Loucy (cell line): ENCODE measurements around the gene DCTN2.

ENCODE experiments used
- H2AFZ ChIP-seq: fragments of 200-600 bp; sonication (generic); 2 replicates; pipeline ENCODE4 v1.6.0; 2016; ENCODE audit warnings: antibody characterized with exemption, mild to moderate bottlenecking, low read length, moderate library complexity
- H3F3A ChIP-seq: fragments of 200-600 bp; 2 replicates; pipeline ENCODE4 v1.6.0; 2016; ENCODE audit warnings: antibody characterized with exemption, low read depth, mild to moderate bottlenecking
- H3K27me3 ChIP-seq: fragments of 200-600 bp; sonication (generic); 2 replicates; pipeline ENCODE4 v1.6.1; 2014; ENCODE audit warnings: low read length, mild to moderate bottlenecking; ENCODE audit not compliant: insufficient read depth, poor library complexity, severe bottlenecking
- H3K36me3 ChIP-seq: fragments of 200-600 bp; sonication (generic); 2 replicates; pipeline ENCODE4 v1.6.1; 2016; ENCODE audit warnings: low read length; ENCODE audit not compliant: insufficient read depth
- H3K4me1 ChIP-seq: fragments of 200-600 bp; sonication (generic); 2 replicates; pipeline ENCODE4 v1.5.1; 2014; ENCODE audit warnings: low read length, mild to moderate bottlenecking; ENCODE audit not compliant: insufficient read depth, poor library complexity, severe bottlenecking
- H3K4me2 ChIP-seq: fragments of 200-600 bp; sonication (generic); 2 replicates; pipeline ENCODE4 v1.6.0; 2014; ENCODE audit warnings: antibody characterized with exemption, low read length, low read depth, mild to moderate bottlenecking; ENCODE audit not compliant: poor library complexity, severe bottlenecking
- H3K4me3 ChIP-seq: fragments of 200-600 bp; sonication (generic); 2 replicates; pipeline ENCODE4 v1.5.1; 2014; ENCODE audit warnings: low read length, mild to moderate bottlenecking, mixed read lengths; ENCODE audit not compliant: poor library complexity, severe bottlenecking
- H3K79me2 ChIP-seq: fragments of 200-600 bp; sonication (generic); 2 replicates; pipeline ENCODE4 v1.6.1; 2014; ENCODE audit warnings: low read length; ENCODE audit not compliant: insufficient read depth
- H3K9ac ChIP-seq: fragments of 200-600 bp; sonication (generic); 2 replicates; pipeline ENCODE4 v1.6.0; 2014; ENCODE audit warnings: mild to moderate bottlenecking, low read depth, low read length, moderate library complexity; ENCODE audit not compliant: poor library complexity, severe bottlenecking
- H3K9me2 ChIP-seq: fragments of 200-600 bp; sonication (generic); replicated peaks from 2 replicates; pipeline ENCODE4 v1.6.1; 2016; ENCODE audit warnings: low read depth, low read length, mixed read lengths
- H3K9me3 ChIP-seq: fragments of 200-600 bp; sonication (generic); 2 replicates; pipeline ENCODE4 v1.6.1; 2014; ENCODE audit warnings: mild to moderate bottlenecking, antibody characterized with exemption, low read length, low read depth; ENCODE audit not compliant: insufficient read depth
- H4K20me1 ChIP-seq: fragments of 200-600 bp; sonication (generic); 2 replicates; pipeline ENCODE4 v1.6.0; 2014; ENCODE audit warnings: antibody characterized with exemption, low read length, mild to moderate bottlenecking; ENCODE audit not compliant: insufficient read depth, poor library complexity, severe bottlenecking
- EZH2phosphoT487 ChIP-seq: fragments of 200-600 bp; IDR thresholded peaks from 2 replicates; pipeline ENCODE4 v1.6.1; 2018; ENCODE audit warnings: antibody characterized with exemption, mild to moderate bottlenecking, moderate library complexity, borderline replicate concordance
- TF ChIP-seq, protein P1 (sequence below): fragments of 200-600 bp; sonication (generic); conservative IDR thresholded peaks from 2 replicates; pipeline ENCODE4 v1.5.1; 2014; ENCODE audit warnings: mild to moderate bottlenecking, antibody characterized with exemption, low read length

DCTN2 gene

GRCh38 chr12:57582440-57582839 lies 35.4 kb upstream of the DCTN2 start:
- Histone ChIP-seq H3K9ac (no peak overlapping the region), H3K9me2 (no peaks in the 10 kb centered on the region), H4K20me1 (no peaks in the 10 kb centered on the region), H3K79me2 (no peaks in the 10 kb centered on the region), H3K4me1 (peaks cover 10% of the 10 kb centered on the region), H3K9me3 (no peaks in the 10 kb centered on the region), H3F3A (no peaks in the 10 kb centered on the region), H3K36me3 (no peaks in the 10 kb centered on the region), H3K4me2 (no peak overlapping the region), H3K4me3 (no peak overlapping the region), H3K27me3 (no peaks in the 10 kb centered on the region), H2AFZ (no peak overlapping the region)
- TF ChIP-seq EZH2phosphoT487 = no peak
- TF ChIP-seq, protein P1, sequence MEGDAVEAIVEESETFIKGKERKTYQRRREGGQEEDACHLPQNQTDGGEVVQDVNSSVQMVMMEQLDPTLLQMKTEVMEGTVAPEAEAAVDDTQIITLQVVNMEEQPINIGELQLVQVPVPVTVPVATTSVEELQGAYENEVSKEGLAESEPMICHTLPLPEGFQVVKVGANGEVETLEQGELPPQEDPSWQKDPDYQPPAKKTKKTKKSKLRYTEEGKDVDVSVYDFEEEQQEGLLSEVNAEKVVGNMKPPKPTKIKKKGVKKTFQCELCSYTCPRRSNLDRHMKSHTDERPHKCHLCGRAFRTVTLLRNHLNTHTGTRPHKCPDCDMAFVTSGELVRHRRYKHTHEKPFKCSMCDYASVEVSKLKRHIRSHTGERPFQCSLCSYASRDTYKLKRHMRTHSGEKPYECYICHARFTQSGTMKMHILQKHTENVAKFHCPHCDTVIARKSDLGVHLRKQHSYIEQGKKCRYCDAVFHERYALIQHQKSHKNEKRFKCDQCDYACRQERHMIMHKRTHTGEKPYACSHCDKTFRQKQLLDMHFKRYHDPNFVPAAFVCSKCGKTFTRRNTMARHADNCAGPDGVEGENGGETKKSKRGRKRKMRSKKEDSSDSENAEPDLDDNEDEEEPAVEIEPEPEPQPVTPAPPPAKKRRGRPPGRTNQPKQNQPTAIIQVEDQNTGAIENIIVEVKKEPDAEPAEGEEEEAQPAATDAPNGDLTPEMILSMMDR = no peak

DNA sequence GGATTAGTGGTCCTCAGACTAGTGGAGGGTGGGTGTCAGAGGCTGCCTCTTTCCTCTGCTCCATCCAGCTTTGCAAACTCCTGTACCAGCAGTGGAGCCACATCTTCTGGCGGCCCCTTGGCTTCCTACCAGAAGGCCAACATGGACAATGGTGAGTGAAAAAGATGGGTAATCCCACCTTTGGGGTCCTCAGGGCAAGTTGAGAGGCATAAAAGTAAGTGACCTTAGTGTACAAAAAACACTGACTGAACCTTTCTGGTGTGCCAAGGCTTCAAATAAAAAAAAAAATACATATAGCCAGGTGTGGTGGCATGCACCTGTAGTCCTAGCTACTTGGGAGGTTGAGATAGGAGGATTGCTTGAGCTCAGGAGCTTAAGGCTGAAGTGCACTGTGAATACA lies 34.8 kb upstream of the DCTN2 start:
- peaks cover 10% of the 10 kb centered on the region for H3K4me1 ChIP-seq
- H3K4me3 ChIP-seq = no peak overlapping the region
- H3K36me3 ChIP-seq = no peaks in the 10 kb centered on the region
- H3F3A ChIP-seq = no peaks in the 10 kb centered on the region
- no peaks in the 10 kb centered on the region for H3K9me2 ChIP-seq
- no peak for TF ChIP-seq EZH2phosphoT487
- TF ChIP-seq, protein P1 = no peak
- H3K79me2 ChIP-seq = no peaks in the 10 kb centered on the region
- no peak overlapping the region for H3K4me2 ChIP-seq
- H2AFZ ChIP-seq = no peak overlapping the region
- H3K9ac ChIP-seq = no peak overlapping the region
- H3K27me3 ChIP-seq = no peaks in the 10 kb centered on the region
- no peaks in the 10 kb centered on the region for H4K20me1 ChIP-seq
- no peaks in the 10 kb centered on the region for H3K9me3 ChIP-seq

DNA sequence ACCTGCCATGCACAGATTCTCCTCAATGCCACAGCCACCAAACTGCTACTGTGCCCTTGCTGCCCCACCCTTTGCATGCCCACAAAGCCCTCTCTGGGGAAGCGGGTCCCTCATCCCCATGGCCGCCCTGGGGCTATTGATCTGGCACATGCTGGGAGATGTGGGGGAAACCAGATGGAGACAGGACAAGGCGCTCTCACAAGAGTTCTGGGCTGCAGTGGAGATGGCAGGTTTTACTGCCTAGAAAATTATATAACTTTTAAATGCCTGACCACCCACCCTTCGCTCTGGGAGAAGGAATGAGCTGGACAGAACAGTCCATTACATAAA lies 33.4 kb upstream of the DCTN2 start:
- H3K36me3 ChIP-seq = no peaks in the 10 kb centered on the region
- H3K4me2 ChIP-seq = no peak overlapping the region

More for the DNA sequence above, 33.4 kb upstream of the DCTN2 start:
- no peaks in the 10 kb centered on the region for H3K79me2 ChIP-seq
- H3K4me1 ChIP-seq = peaks cover 10% of the 10 kb centered on the region
- no peak overlapping the region for H3K9ac ChIP-seq
- H3K4me3 ChIP-seq = no peak overlapping the region
- H3K9me3 ChIP-seq = no peaks in the 10 kb centered on the region
- H3F3A ChIP-seq = no peaks in the 10 kb centered on the region
- peak overlapping the region; percentile 76 for H2AFZ ChIP-seq
- no peaks in the 10 kb centered on the region for H3K27me3 ChIP-seq
- H4K20me1 ChIP-seq = no peaks in the 10 kb centered on the region
- H3K9me2 ChIP-seq = no peaks in the 10 kb centered on the region
- TF ChIP-seq, protein P1 = no peak
- no peak for TF ChIP-seq EZH2phosphoT487
